Adrenal gland (tissue), 5 donors: Measurements from ENCODE around the gene OR2G3.

Experiments
- POLR2A ChIP-seq, 2 donors: fragments of 450-650 bp; IDR thresholded peaks; one replicate each; pipeline ENCODE4 v1.6.1; 2017; ENCODE audit warnings: antibody characterized with exemption in 2 of 2, mild to moderate bottlenecking in 2 of 2, moderate library complexity in 1 of 2
- TF ChIP-seq, protein P1 (sequence below), 6 experiments: fragments of 450-650 bp in 4 of 6; fragments of 200-600 bp in 2 of 6; sonication (generic) in 1 of 6; IDR thresholded peaks; 1 replicate in 5 of 6; 2 replicates in 1 of 6; pipeline versions ENCODE4 v1.5.1 to v1.8.0; 2016 to 2021; ENCODE audit warnings: antibody characterized with exemption in 6 of 6, mild to moderate bottlenecking in 2 of 6, moderate library complexity in 1 of 6
- donor health status: DM: no; HTN: no; CAD: no.

DNA sequence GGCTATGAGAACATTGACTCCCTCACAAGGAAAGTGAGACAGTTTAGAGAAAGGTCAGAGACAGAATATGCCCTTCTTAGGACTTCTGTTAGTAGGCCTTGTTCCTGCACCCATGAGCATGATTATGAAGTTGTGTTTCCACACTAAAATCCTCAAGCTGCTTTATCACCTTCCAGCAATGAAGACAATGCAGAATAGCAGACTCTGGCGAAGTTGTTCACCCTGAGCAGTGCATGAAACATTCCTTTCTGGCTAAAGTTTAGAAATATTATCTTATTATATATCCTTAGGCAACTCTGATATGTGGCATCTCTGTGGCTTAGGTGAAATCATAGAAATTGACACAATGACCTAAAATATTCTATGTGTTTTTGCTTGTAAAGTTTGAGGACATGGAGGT, 31.1 kb upstream of the OR2G3 start:
- TF ChIP-seq, protein P1, sequence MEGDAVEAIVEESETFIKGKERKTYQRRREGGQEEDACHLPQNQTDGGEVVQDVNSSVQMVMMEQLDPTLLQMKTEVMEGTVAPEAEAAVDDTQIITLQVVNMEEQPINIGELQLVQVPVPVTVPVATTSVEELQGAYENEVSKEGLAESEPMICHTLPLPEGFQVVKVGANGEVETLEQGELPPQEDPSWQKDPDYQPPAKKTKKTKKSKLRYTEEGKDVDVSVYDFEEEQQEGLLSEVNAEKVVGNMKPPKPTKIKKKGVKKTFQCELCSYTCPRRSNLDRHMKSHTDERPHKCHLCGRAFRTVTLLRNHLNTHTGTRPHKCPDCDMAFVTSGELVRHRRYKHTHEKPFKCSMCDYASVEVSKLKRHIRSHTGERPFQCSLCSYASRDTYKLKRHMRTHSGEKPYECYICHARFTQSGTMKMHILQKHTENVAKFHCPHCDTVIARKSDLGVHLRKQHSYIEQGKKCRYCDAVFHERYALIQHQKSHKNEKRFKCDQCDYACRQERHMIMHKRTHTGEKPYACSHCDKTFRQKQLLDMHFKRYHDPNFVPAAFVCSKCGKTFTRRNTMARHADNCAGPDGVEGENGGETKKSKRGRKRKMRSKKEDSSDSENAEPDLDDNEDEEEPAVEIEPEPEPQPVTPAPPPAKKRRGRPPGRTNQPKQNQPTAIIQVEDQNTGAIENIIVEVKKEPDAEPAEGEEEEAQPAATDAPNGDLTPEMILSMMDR (IDR thresholded peaks at IDR 0.05): no peak
- TF ChIP-seq POLR2A (IDR thresholded peaks at IDR 0.05): no peak
